H1 (cell line): ENCODE results near the gene PDE4B. TPM values are rescaled to one million over a fixed set of nuclear protein-coding genes. Genes with fewer than 3 reads are reported as not detected.

ENCODE experiments used
- CTCF ChIA-PET: fragments of 300-600 bp; sonication (Branson Sonifier 250); formaldehyde crosslinking; loops from one replicate; lab custom pipeline; 2021; ENCODE audit not compliant: partially characterized antibody; lab: Charles Lee
- POLR2A ChIA-PET: fragments of 300-600 bp; sonication (Branson Sonifier 250); formaldehyde crosslinking; loops from one replicate; lab custom pipeline; 2021; ENCODE audit warnings: inconsistent platforms; ENCODE audit not compliant: partially characterized antibody; lab: Charles Lee
- DNase-seq, 2 experiments: peaks; one replicate each; pipeline versions ENCODE4 v3.0.0 to v3.0.0-alpha.2; 2010 to 2022; ENCODE audit warnings: low spot score in 2 of 2, low read depth in 1 of 2, mixed read lengths in 1 of 2
- FAIRE-seq: peaks from 2 replicates; lab custom pipeline; 2011; peaks lifted over from hg19 to GRCh38; lab: Jason Lieb, UNC
- H2AFZ ChIP-seq: 2 replicates; pipeline ENCODE4 v1.8.1; 2012; ENCODE audit warnings: low read length, inconsistent platforms
- H2AK5ac ChIP-seq: 2 replicates; pipeline ENCODE4 v1.6.1; 2013; ENCODE audit warnings: low read depth, low read length
- H2BK120ac ChIP-seq: replicated peaks from 2 replicates; pipeline ENCODE3; 2013; ENCODE audit warnings: low read depth, low read length, inconsistent platforms
- H2BK12ac ChIP-seq: 2 replicates; pipeline ENCODE4 v1.6.1; 2013; ENCODE audit warnings: low read depth, low read length
- H2BK15ac ChIP-seq: 2 replicates; pipeline ENCODE4 v1.6.1; 2013; ENCODE audit warnings: low read length
- H2BK20ac ChIP-seq: 2 replicates; pipeline ENCODE4 v1.6.1; 2013; ENCODE audit warnings: low read length
- H2BK5ac ChIP-seq: 2 replicates; pipeline ENCODE4 v1.6.1; 2013; ENCODE audit warnings: low read depth, low read length
- H3K14ac ChIP-seq: 2 replicates; pipeline ENCODE4 v1.6.1; 2013; ENCODE audit warnings: inconsistent platforms; ENCODE audit not compliant: insufficient read length
- H3K18ac ChIP-seq: 2 replicates; pipeline ENCODE4 v1.6.1; 2013; ENCODE audit warnings: low read length; ENCODE audit errors: extremely low read depth
- H3K23ac ChIP-seq: 2 replicates; pipeline ENCODE4 v1.6.1; 2013; ENCODE audit warnings: inconsistent platforms; ENCODE audit not compliant: insufficient read length
- H3K23me2 ChIP-seq: 2 replicates; pipeline ENCODE4 v1.6.1; 2013; ENCODE audit warnings: low read depth, low read length
- H3K27ac ChIP-seq: 2 replicates; pipeline ENCODE4 v1.6.1; 2011; ENCODE audit warnings: low read depth, low read length, inconsistent platforms
- H3K27me3 ChIP-seq, 4 experiments: replicated peaks in 1 of 4; 1 replicate in 1 of 4; 2 replicates in 3 of 4; pipeline versions ENCODE4 v1.6.1 to v1.8.1; 2011 to 2013; ENCODE audit warnings: low read length in 3 of 4, mild to moderate bottlenecking in 3 of 4, inconsistent platforms in 2 of 4, mixed read lengths in 2 of 4, moderate library complexity in 1 of 4; ENCODE audit not compliant: control insufficient read depth in 3 of 4, insufficient read depth in 3 of 4; ENCODE audit errors: extremely low read depth in 1 of 4
- H3K36me3 ChIP-seq, 4 experiments: 2 replicates each; pipeline versions ENCODE4 v1.6.1 to v1.8.1; 2011 to 2013; ENCODE audit warnings: mild to moderate bottlenecking in 4 of 4, low read length in 3 of 4, moderate library complexity in 2 of 4, control low read depth in 1 of 4, inconsistent platforms in 1 of 4; ENCODE audit not compliant: insufficient read depth in 4 of 4, control insufficient read depth in 2 of 4
- H3K4ac ChIP-seq: replicated peaks from 2 replicates; pipeline ENCODE3; 2013; ENCODE audit warnings: low read length, low read depth, mixed read lengths, inconsistent platforms; ENCODE audit not compliant: insufficient read length
- H3K4me1 ChIP-seq, 4 experiments: replicated peaks in 1 of 4; 1 replicate in 1 of 4; 2 replicates in 3 of 4; pipeline versions ENCODE4 v1.6.1 to v1.8.1; 2011 to 2013; ENCODE audit warnings: low read length in 3 of 4, inconsistent platforms in 2 of 4, mixed read lengths in 1 of 4; ENCODE audit not compliant: insufficient read depth in 4 of 4, control insufficient read depth in 3 of 4
- H3K4me2 ChIP-seq, 2 experiments: 2 replicates each; pipeline versions ENCODE4 v1.6.1 to v1.8.1; 2011 to 2013; ENCODE audit warnings: low read depth in 2 of 2, low read length in 2 of 2, control low read depth in 1 of 2, inconsistent platforms in 1 of 2, mild to moderate bottlenecking in 1 of 2; ENCODE audit not compliant: insufficient read depth in 1 of 2
- H3K4me3 ChIP-seq, 4 experiments: fragments of 200-600, 300-600 bp in 1 of 4; sonication (generic), shearing (Covaris generic), sonication (Bioruptor Twin) in 1 of 4; 2 replicates each; pipeline versions ENCODE4 v1.5.1 to v1.8.1; 2011 to 2016; ENCODE audit warnings: low read length in 4 of 4, low read depth in 3 of 4, control low read depth in 2 of 4, inconsistent platforms in 2 of 4, mild to moderate bottlenecking in 2 of 4, mixed read lengths in 1 of 4, moderate library complexity in 1 of 4; ENCODE audit not compliant: insufficient read depth in 2 of 4; ENCODE audit errors: extremely low read depth in 1 of 4
- H3K56ac ChIP-seq: replicated peaks from 2 replicates; pipeline ENCODE3; 2013; ENCODE audit warnings: low read depth, mild to moderate bottlenecking, mixed read lengths, low read length, inconsistent platforms; ENCODE audit not compliant: insufficient read length
- H3K79me1 ChIP-seq: 2 replicates; pipeline ENCODE4 v1.6.1; 2013; ENCODE audit warnings: low read depth, low read length, control low read depth
- H3K79me2 ChIP-seq, 2 experiments: 2 replicates each; pipeline versions ENCODE4 v1.6.1 to v1.8.1; 2012 to 2013; ENCODE audit warnings: low read length in 2 of 2, mild to moderate bottlenecking in 2 of 2, inconsistent platforms in 1 of 2; ENCODE audit not compliant: insufficient read depth in 2 of 2, control insufficient read depth in 1 of 2
- H3K9ac ChIP-seq, 4 experiments: replicated peaks in 1 of 4; 1 replicate in 1 of 4; 2 replicates in 3 of 4; pipeline versions ENCODE4 v1.6.1 to v1.8.1; 2011 to 2013; ENCODE audit warnings: low read depth in 3 of 4, low read length in 3 of 4, control low read depth in 2 of 4, mild to moderate bottlenecking in 2 of 4, moderate library complexity in 2 of 4, inconsistent platforms in 1 of 4; ENCODE audit errors: extremely low read depth in 1 of 4
- H3K9me3 ChIP-seq, 2 experiments: 2 replicates each; pipeline versions ENCODE4 v1.6.1 to v1.8.1; 2012 to 2013; ENCODE audit warnings: mild to moderate bottlenecking in 2 of 2, moderate library complexity in 2 of 2, control low read depth in 1 of 2, inconsistent platforms in 1 of 2, low read depth in 1 of 2, low read length in 1 of 2, mixed read lengths in 1 of 2; ENCODE audit not compliant: insufficient read depth in 2 of 2
- H4K20me1 ChIP-seq, 2 experiments: replicated peaks in 1 of 2; 2 replicates each; pipeline versions ENCODE3 to v1.8.1; 2011 to 2013; ENCODE audit warnings: inconsistent platforms in 2 of 2, low read length in 2 of 2, mild to moderate bottlenecking in 1 of 2; ENCODE audit not compliant: insufficient read depth in 2 of 2, control insufficient read depth in 1 of 2
- H4K5ac ChIP-seq: 2 replicates; pipeline ENCODE4 v1.6.1; 2013; ENCODE audit warnings: low read length, low read depth, mixed read lengths, inconsistent platforms; ENCODE audit not compliant: insufficient read length
- H4K8ac ChIP-seq: 2 replicates; pipeline ENCODE4 v1.8.0; 2013; ENCODE audit warnings: mild to moderate bottlenecking, moderate library complexity, low read length, inconsistent platforms; ENCODE audit not compliant: insufficient read depth; ENCODE audit errors: extremely low read depth
- H4K91ac ChIP-seq: replicated peaks from 2 replicates; pipeline ENCODE3; 2013; ENCODE audit warnings: low read length, mixed read lengths, inconsistent platforms; ENCODE audit not compliant: insufficient read length
- JUND ChIP-seq: IDR thresholded peaks from 2 replicates; pipeline ENCODE4 v1.6.1; 2011; ENCODE audit warnings: mild to moderate bottlenecking, improper control_type of control experiment, low read length
- WGBS, 2 experiments: shearing (Covaris generic) in 1 of 2; methylation state at CpG; one replicate each; pipeline versions ENCODE4 v1.1.6 to v1.1.7; 2013 to 2015; ENCODE audit warnings: low lambda C conversion rate in 2 of 2, mixed read lengths in 2 of 2, inconsistent platforms in 1 of 2, low coverage in 1 of 2, missing lambda C conversion rate in 1 of 2; ENCODE audit not compliant: insufficient replicate concordance in 2 of 2, insufficient coverage in 1 of 2, insufficient read length in 1 of 2; ENCODE audit errors: extremely low coverage in 1 of 2, missing lambda C conversion rate in 1 of 2; 5-methylcytosine and 5-hydroxymethylcytosine counted together
- polyA plus RNA-seq, 7 experiments: library from polyadenylated mRNA; depleted of rRNA in 3 of 7; stranded (reverse) in 5 of 7; unstranded in 2 of 7; fragments of >200 nt in 5 of 7; fragments of 200-250 nt in 2 of 7; gene quantifications; 1 replicate in 5 of 7; 2 replicates in 1 of 7; 4 replicates in 1 of 7; pipeline versions ENCODE4 v1.2.1 to v1.2.3, GENCODE V29; 2011 to 2013; ENCODE audit warnings: missing spikeins in 2 of 7, mixed read lengths in 2 of 7
- total RNA-seq: library from RNA; stranded (reverse); fragmentation: NEBNext Ultra II Directional; extraction: Animal tissue kit (Norgen Biotek cat#: 25700); gene quantifications from 2 replicates; pipeline ENCODE4 v1.2.1, GENCODE V29; 2021

PDE4B gene
- total and polyA plus RNA-seq, 2 of the 8 experiments (the other 6 are each of a cell fraction or from before 2014, with no cell fraction given), result 5.0 to 15.1 TPM

DNA sequence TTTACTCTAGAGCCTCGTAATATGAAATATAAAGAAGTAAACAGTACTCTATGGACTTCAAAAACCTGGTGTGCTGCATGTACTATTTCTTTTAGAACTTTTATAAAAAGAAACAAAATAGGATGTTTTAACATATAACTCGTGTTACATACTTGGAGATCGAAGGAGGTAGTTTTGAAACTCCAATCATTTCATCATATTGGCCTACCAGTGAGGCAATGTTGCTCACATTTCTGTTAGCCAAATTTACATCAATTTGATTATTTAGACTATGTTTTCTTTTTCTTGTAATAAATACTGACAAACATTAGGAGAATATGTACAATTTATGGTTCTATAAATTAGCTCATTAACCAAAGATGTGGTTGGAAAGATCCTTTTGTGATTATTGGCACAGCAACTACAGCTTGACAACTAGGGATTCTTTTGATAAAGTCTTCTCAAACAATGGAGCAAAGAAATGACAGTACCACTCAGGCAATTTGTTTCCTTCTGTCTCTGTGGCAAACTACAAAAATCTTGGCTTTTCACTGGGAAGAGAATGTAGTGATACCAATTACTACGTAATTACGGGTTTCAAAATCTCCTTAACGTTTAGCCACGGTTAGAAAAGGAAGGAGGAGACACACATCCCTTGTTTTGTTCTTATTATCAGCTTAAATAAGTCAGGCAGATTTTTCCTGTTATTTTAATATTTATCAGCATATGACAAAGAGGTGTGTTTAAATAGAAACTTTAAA lies 474.7 kb downstream of the PDE4B start:
- H3K79me2 ChIP-seq, result no peaks in the 10 kb centered on the region
- H2BK15ac ChIP-seq, result no peak overlapping the region
- TF ChIP-seq JUND, result no peak
- H2BK120ac ChIP-seq, result no peak overlapping the region
- H3K4ac ChIP-seq, result no peak overlapping the region
- H3K23me2 ChIP-seq, result no peaks in the 10 kb centered on the region
- no peak overlapping the region for H3K9ac ChIP-seq
- POLR2A ChIA-PET, result no interaction called here
- no peaks in the 10 kb centered on the region for H3K27me3 ChIP-seq
- no peak overlapping the region for H2BK12ac ChIP-seq
- no peak overlapping the region for H2BK5ac ChIP-seq
- no peak overlapping the region for H3K27ac ChIP-seq
- H3K9me3 ChIP-seq, result no peaks in the 10 kb centered on the region
- CTCF ChIA-PET, result interaction anchor here (1.1 to 1.3 kb wide), 2 partner anchors 14 to 80 kb away, joined by 3 read pairs; no protein-coding TSS in a partner anchor
- no peak overlapping the region for H2AFZ ChIP-seq
- no peak overlapping the region for H3K4me2 ChIP-seq
- no peaks in the 10 kb centered on the region for H3K36me3 ChIP-seq
- H3K56ac ChIP-seq, result no peak overlapping the region
- no peak overlapping the region for H3K23ac ChIP-seq
- no peak overlapping the region for H3K4me3 ChIP-seq
- no peaks in the 10 kb centered on the region for H4K20me1 ChIP-seq
- no peak overlapping the region for H3K18ac ChIP-seq
- WGBS, 2 experiments, result 92 to 100% methylated on average over 1 to 7 of the region's 7 CpGs
- H4K8ac ChIP-seq, result no peak overlapping the region
- no peak for DNase-seq
- no peak overlapping the region for H2AK5ac ChIP-seq
- no peak overlapping the region for H4K91ac ChIP-seq
- H3K79me1 ChIP-seq, result no peaks in the 10 kb centered on the region
- H3K4me1 ChIP-seq, result peaks cover 1 to 12% (median 9%) of the 10 kb centered on the region in 4 experiments; a peak in 5 of 7 replicates
- H4K5ac ChIP-seq, result no peak overlapping the region
- no peak for FAIRE-seq
- no peak overlapping the region for H2BK20ac ChIP-seq
- H3K14ac ChIP-seq, result no peak overlapping the region
